Adrenal gland (tissue), 5 donors: ENCODE measurements around the gene RPTOR.

Source experiments
- POLR2A ChIP-seq, 2 donors: fragments of 450-650 bp; IDR thresholded peaks; one replicate each; pipeline ENCODE4 v1.6.1; 2017; ENCODE audit warnings: antibody characterized with exemption in 2 of 2, mild to moderate bottlenecking in 2 of 2, moderate library complexity in 1 of 2
- TF ChIP-seq, protein P1 (sequence below), 6 experiments: fragments of 450-650 bp in 4 of 6; fragments of 200-600 bp in 2 of 6; sonication (generic) in 1 of 6; IDR thresholded peaks; 1 replicate in 5 of 6; 2 replicates in 1 of 6; pipeline versions ENCODE4 v1.5.1 to v1.8.0; 2016 to 2021; ENCODE audit warnings: antibody characterized with exemption in 6 of 6, mild to moderate bottlenecking in 2 of 6, moderate library complexity in 1 of 6
- donor health status: DM: no; HTN: no; CAD: no.

DNA sequence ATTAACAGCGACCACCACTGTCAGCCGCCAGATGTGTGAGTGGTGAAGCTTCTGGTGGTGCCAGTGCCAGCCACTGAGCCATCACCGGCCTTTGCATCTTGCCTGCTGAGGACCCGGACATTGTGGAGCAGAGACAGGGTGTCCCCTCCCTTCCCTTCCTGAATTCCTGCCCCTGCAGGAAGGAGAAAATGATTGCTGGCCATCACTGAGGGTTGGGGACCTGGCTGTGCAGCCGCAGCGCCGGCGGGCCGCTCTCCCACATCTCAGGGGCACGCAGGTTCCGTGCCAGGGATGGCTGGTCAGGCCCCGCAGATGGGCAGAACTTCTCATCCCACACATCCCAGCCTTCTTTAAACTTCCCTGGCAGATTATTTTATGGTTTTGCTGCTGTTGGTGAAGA lies 56.5 kb downstream of the RPTOR start:
- TF ChIP-seq, protein P1, sequence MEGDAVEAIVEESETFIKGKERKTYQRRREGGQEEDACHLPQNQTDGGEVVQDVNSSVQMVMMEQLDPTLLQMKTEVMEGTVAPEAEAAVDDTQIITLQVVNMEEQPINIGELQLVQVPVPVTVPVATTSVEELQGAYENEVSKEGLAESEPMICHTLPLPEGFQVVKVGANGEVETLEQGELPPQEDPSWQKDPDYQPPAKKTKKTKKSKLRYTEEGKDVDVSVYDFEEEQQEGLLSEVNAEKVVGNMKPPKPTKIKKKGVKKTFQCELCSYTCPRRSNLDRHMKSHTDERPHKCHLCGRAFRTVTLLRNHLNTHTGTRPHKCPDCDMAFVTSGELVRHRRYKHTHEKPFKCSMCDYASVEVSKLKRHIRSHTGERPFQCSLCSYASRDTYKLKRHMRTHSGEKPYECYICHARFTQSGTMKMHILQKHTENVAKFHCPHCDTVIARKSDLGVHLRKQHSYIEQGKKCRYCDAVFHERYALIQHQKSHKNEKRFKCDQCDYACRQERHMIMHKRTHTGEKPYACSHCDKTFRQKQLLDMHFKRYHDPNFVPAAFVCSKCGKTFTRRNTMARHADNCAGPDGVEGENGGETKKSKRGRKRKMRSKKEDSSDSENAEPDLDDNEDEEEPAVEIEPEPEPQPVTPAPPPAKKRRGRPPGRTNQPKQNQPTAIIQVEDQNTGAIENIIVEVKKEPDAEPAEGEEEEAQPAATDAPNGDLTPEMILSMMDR (IDR thresholded peaks at IDR 0.05) = no peak
- TF ChIP-seq POLR2A (IDR thresholded peaks at IDR 0.05) = no peak
